HEK293 (cell line): ENCODE results near the gene SLC22A13.

Experiments
- CTCF ChIA-PET: fragments of 350-600 bp; formaldehyde crosslinking; extraction: SDS; loops from one replicate; lab custom pipeline; 2021; ENCODE audit warnings: antibody characterized with exemption; lab: Yijun Ruan, JAX
- POLR2A ChIA-PET: fragments of 300-600 bp; formaldehyde crosslinking; extraction: SDS; loops from one replicate; lab custom pipeline; 2020; ENCODE audit warnings: antibody characterized with exemption, inconsistent platforms; lab: Yijun Ruan, JAX
- H3K27ac ChIP-seq: fragments of 200-500 bp; sonication (Bioruptor generic); 2 replicates; pipeline ENCODE4 v1.5.1; 2014; ENCODE audit warnings: low read depth, low read length, control low read depth, inconsistent platforms; ENCODE audit errors: extremely low read depth
- H3K36me3 ChIP-seq, 2 experiments: fragments of 200-500 bp in 1 of 2; sonication (Bioruptor generic) in 1 of 2; 1 replicate in 1 of 2; 2 replicates in 1 of 2; pipeline ENCODE4 v1.5.1; 2014 to 2017; ENCODE audit warnings: inconsistent platforms in 2 of 2, low read length in 2 of 2; ENCODE audit not compliant: control insufficient read depth in 2 of 2, insufficient read depth in 1 of 2
- H3K4me1 ChIP-seq: fragments of 200-500 bp; sonication (Bioruptor generic); 2 replicates; pipeline ENCODE4 v1.5.1; 2014; ENCODE audit warnings: mild to moderate bottlenecking, low read length, inconsistent platforms; ENCODE audit not compliant: control insufficient read depth, insufficient read depth
- H3K4me3 ChIP-seq: 2 replicates; pipeline ENCODE4 v1.5.1; 2011; ENCODE audit warnings: low read depth, mild to moderate bottlenecking, control low read depth, low read length, moderate library complexity
- H3K9me3 ChIP-seq: fragments of 200-500 bp; sonication (Bioruptor generic); 2 replicates; pipeline ENCODE4 v1.5.1; 2014; ENCODE audit warnings: low read depth, low read length, inconsistent platforms; ENCODE audit not compliant: control insufficient read depth, insufficient read depth
- GLI2 ChIP-seq: fragments of 450-650 bp; formaldehyde crosslinking; IDR thresholded peaks from 2 replicates; pipeline ENCODE4; 2017; ENCODE audit warnings: missing biosample characterization, missing genetic modification characterization, low read depth, borderline replicate concordance
- MYNN ChIP-seq: fragments of 450-650 bp; formaldehyde crosslinking; IDR thresholded peaks from 2 replicates; pipeline ENCODE4 v1.5.1; 2016; ENCODE audit warnings: missing biosample characterization, missing genetic modification characterization, borderline replicate concordance
- SETDB1 ChIP-seq: IDR thresholded peaks from one replicate; pipeline ENCODE4 v1.6.1; 2017; ENCODE audit warnings: mild to moderate bottlenecking, low read length, moderate library complexity, mixed read lengths; ENCODE audit not compliant: insufficient read length
- ZNF112 ChIP-seq: fragments of 450-650 bp; formaldehyde crosslinking; IDR thresholded peaks from 2 replicates; pipeline ENCODE4 v1.5.0; 2017; ENCODE audit warnings: missing biosample characterization, missing genetic modification characterization
- ZNF214 ChIP-seq: fragments of 450-650 bp; formaldehyde crosslinking; IDR thresholded peaks from 2 replicates; pipeline ENCODE4 v1.5.1; 2017; ENCODE audit warnings: missing biosample characterization, mild to moderate bottlenecking, missing genetic modification characterization, borderline replicate concordance
- ZNF311 ChIP-seq: fragments of 450-650 bp; formaldehyde crosslinking; IDR thresholded peaks from 2 replicates; pipeline ENCODE4 v1.5.1; 2017; ENCODE audit warnings: missing biosample characterization, missing genetic modification characterization, borderline replicate concordance
- ZNF558 ChIP-seq: fragments of 450-650 bp; formaldehyde crosslinking; IDR thresholded peaks from 2 replicates; pipeline ENCODE4 v1.5.1; 2016; ENCODE audit warnings: missing biosample characterization, missing genetic modification characterization
- TF ChIP-seq, protein P1 (sequence below): fragments of 450-650 bp; formaldehyde crosslinking; conservative IDR thresholded peaks from 2 replicates; pipeline ENCODE4 v1.5.1; 2016; ENCODE audit warnings: low read depth, missing biosample characterization, missing genetic modification characterization
- TF ChIP-seq, protein P2 (sequence below): fragments of 450-650 bp; IDR thresholded peaks from 2 replicates; pipeline ENCODE4 v1.5.1; 2018; ENCODE audit warnings: missing biosample characterization, missing genetic modification characterization
- TF ChIP-seq, protein P3 (sequence below): fragments of 450-650 bp; formaldehyde crosslinking; IDR thresholded peaks from 2 replicates; pipeline ENCODE4 v1.5.1; 2016; ENCODE audit warnings: missing biosample characterization, missing genetic modification characterization
- TF ChIP-seq, protein P4 (sequence below): fragments of 450-650 bp; formaldehyde crosslinking; IDR thresholded peaks from 2 replicates; pipeline ENCODE4 v1.5.1; 2017; ENCODE audit warnings: missing biosample characterization, missing genetic modification characterization
- TF ChIP-seq, protein P5 (sequence below): fragments of 450-650 bp; formaldehyde crosslinking; IDR thresholded peaks from 2 replicates; pipeline ENCODE4 v1.5.1; 2017; ENCODE audit warnings: missing biosample characterization, missing genetic modification characterization

The SLC22A13 gene

GRCh38 chr3:38235466-38235865 is 30.1 kb upstream of the SLC22A13 start:
- Histone ChIP-seq H3K27ac (no peak overlapping the region), H3K4me3 (no peak overlapping the region), H3K36me3 (peaks cover 0 to 55% of the 10 kb centered on the region in 2 experiments; a peak in 1 of 3 replicates), H3K4me1 (no peaks in the 10 kb centered on the region), H3K9me3 (no peaks in the 10 kb centered on the region)
- TF ChIP-seq ZNF112 (tag by site-specific recombination) (no peak), ZNF311 (tag by site-specific recombination) (no peak), GLI2 (tag by site-specific recombination) (no peak), ZNF214 (tag by site-specific recombination) (no peak), MYNN (no peak)
- TF ChIP-seq, protein P1, sequence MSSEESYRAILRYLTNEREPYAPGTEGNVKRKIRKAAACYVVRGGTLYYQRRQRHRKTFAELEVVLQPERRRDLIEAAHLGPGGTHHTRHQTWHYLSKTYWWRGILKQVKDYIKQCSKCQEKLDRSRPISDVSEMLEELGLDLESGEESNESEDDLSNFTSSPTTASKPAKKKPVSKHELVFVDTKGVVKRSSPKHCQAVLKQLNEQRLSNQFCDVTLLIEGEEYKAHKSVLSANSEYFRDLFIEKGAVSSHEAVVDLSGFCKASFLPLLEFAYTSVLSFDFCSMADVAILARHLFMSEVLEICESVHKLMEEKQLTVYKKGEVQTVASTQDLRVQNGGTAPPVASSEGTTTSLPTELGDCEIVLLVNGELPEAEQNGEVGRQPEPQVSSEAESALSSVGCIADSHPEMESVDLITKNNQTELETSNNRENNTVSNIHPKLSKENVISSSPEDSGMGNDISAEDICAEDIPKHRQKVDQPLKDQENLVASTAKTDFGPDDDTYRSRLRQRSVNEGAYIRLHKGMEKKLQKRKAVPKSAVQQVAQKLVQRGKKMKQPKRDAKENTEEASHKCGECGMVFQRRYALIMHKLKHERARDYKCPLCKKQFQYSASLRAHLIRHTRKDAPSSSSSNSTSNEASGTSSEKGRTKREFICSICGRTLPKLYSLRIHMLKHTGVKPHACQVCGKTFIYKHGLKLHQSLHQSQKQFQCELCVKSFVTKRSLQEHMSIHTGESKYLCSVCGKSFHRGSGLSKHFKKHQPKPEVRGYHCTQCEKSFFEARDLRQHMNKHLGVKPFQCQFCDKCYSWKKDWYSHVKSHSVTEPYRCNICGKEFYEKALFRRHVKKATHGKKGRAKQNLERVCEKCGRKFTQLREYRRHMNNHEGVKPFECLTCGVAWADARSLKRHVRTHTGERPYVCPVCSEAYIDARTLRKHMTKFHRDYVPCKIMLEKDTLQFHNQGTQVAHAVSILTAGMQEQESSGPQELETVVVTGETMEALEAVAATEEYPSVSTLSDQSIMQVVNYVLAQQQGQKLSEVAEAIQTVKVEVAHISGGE (tag by site-specific recombination) = no peak
- TF ChIP-seq, protein P2, sequence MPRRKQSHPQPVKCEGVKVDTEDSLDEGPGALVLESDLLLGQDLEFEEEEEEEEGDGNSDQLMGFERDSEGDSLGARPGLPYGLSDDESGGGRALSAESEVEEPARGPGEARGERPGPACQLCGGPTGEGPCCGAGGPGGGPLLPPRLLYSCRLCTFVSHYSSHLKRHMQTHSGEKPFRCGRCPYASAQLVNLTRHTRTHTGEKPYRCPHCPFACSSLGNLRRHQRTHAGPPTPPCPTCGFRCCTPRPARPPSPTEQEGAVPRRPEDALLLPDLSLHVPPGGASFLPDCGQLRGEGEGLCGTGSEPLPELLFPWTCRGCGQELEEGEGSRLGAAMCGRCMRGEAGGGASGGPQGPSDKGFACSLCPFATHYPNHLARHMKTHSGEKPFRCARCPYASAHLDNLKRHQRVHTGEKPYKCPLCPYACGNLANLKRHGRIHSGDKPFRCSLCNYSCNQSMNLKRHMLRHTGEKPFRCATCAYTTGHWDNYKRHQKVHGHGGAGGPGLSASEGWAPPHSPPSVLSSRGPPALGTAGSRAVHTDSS (tag by site-specific recombination) = no peak
- TF ChIP-seq, protein P3, sequence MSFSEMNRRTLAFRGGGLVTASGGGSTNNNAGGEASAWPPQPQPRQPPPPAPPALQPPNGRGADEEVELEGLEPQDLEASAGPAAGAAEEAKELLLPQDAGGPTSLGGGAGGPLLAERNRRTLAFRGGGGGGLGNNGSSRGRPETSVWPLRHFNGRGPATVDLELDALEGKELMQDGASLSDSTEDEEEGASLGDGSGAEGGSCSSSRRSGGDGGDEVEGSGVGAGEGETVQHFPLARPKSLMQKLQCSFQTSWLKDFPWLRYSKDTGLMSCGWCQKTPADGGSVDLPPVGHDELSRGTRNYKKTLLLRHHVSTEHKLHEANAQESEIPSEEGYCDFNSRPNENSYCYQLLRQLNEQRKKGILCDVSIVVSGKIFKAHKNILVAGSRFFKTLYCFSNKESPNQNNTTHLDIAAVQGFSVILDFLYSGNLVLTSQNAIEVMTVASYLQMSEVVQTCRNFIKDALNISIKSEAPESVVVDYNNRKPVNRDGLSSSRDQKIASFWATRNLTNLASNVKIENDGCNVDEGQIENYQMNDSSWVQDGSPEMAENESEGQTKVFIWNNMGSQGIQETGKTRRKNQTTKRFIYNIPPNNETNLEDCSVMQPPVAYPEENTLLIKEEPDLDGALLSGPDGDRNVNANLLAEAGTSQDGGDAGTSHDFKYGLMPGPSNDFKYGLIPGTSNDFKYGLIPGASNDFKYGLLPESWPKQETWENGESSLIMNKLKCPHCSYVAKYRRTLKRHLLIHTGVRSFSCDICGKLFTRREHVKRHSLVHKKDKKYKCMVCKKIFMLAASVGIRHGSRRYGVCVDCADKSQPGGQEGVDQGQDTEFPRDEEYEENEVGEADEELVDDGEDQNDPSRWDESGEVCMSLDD = no peak
- TF ChIP-seq, protein P4, sequence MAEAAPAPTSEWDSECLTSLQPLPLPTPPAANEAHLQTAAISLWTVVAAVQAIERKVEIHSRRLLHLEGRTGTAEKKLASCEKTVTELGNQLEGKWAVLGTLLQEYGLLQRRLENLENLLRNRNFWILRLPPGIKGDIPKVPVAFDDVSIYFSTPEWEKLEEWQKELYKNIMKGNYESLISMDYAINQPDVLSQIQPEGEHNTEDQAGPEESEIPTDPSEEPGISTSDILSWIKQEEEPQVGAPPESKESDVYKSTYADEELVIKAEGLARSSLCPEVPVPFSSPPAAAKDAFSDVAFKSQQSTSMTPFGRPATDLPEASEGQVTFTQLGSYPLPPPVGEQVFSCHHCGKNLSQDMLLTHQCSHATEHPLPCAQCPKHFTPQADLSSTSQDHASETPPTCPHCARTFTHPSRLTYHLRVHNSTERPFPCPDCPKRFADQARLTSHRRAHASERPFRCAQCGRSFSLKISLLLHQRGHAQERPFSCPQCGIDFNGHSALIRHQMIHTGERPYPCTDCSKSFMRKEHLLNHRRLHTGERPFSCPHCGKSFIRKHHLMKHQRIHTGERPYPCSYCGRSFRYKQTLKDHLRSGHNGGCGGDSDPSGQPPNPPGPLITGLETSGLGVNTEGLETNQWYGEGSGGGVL (tag by site-specific recombination) = no peak
- ChIA-PET POLR2A (no interaction called here), CTCF (no interaction called here)

DNA sequence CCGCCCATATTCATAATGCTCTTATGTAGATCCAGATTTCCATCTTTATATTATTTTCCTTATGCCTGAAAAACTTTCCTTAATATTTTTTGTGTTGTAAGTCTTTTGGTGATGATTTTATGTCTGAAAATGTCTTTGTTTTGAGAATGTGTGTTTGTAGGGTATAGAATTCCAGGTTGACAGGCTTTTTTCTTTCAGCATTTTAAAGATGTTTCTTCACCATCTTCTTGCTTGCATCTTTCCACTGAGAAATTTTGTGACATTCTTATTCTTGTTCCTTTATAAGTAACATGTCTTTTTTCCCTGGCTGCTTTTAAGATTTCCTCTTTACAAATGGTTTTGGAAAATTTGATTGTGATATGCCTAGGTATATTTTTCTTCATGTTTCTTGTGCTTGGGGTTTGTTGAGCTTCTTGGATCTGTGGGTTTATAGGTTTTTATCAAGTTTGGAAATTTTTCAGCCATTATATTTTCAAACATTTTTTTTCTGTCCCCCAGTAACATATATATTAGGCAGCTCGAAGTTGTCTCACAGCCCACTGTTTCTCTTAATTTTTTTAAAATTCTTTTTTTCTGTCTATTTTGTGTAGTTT is 27.1 kb upstream of the SLC22A13 start:
- Histone ChIP-seq H3K4me1 (no peaks in the 10 kb centered on the region), H3K9me3 (no peaks in the 10 kb centered on the region), H3K36me3 (peaks cover 0 to 47% of the 10 kb centered on the region in 2 experiments; a peak in 1 of 3 replicates)
- TF ChIP-seq, protein P5, sequence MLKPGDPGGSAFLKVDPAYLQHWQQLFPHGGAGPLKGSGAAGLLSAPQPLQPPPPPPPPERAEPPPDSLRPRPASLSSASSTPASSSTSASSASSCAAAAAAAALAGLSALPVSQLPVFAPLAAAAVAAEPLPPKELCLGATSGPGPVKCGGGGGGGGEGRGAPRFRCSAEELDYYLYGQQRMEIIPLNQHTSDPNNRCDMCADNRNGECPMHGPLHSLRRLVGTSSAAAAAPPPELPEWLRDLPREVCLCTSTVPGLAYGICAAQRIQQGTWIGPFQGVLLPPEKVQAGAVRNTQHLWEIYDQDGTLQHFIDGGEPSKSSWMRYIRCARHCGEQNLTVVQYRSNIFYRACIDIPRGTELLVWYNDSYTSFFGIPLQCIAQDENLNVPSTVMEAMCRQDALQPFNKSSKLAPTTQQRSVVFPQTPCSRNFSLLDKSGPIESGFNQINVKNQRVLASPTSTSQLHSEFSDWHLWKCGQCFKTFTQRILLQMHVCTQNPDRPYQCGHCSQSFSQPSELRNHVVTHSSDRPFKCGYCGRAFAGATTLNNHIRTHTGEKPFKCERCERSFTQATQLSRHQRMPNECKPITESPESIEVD (tag by site-specific recombination) = no peak
- TF ChIP-seq ZNF558 (tag by site-specific recombination) = peak; percentile 64
- TF ChIP-seq SETDB1 = peak; percentile 95
- TF ChIP-seq, all 188 proteins: peak for 2
- Histone ChIP-seq H3K4me3 (no peak overlapping the region), H3K27ac (no peak overlapping the region)
- CTCF ChIA-PET = no interaction called here
- POLR2A ChIA-PET = no interaction called here
